ENCODE measurements around the gene SLC25A11.

- TF ChIP-seq CTCF (IDR thresholded peaks at IDR 0.05; ENCODE audit: borderline replicate concordance, extremely low read depth, low read length, poor library complexity, severe bottlenecking) (no peak), EZH2 (IDR thresholded peaks at IDR 0.05; ENCODE audit: borderline replicate concordance, low read depth, low read length, severe bottlenecking) (no peak)
Observed at GRCh38 chr17:4965311-4965986, 25.6 kb upstream of the SLC25A11 start.

All from DND-41 (cell line).